D721Med (cell line): ENCODE data around the gene TTC28.

ENCODE experiments used
- DNase-seq: peaks from one replicate; pipeline ENCODE4 v3.0.0; 2011; ENCODE audit warnings: low spot score; ENCODE audit not compliant: insufficient read length
- FAIRE-seq: peaks from 2 replicates; lab custom pipeline; 2011; peaks lifted over from hg19 to GRCh38; lab: Jason Lieb, UNC
- TF ChIP-seq, protein P1 (sequence below): IDR thresholded peaks from 2 replicates; pipeline ENCODE4 v1.5.1; 2012; ENCODE audit warnings: mild to moderate bottlenecking, control low read depth; ENCODE audit not compliant: insufficient read depth; ENCODE audit errors: missing control alignments

Gene TTC28

DNA sequence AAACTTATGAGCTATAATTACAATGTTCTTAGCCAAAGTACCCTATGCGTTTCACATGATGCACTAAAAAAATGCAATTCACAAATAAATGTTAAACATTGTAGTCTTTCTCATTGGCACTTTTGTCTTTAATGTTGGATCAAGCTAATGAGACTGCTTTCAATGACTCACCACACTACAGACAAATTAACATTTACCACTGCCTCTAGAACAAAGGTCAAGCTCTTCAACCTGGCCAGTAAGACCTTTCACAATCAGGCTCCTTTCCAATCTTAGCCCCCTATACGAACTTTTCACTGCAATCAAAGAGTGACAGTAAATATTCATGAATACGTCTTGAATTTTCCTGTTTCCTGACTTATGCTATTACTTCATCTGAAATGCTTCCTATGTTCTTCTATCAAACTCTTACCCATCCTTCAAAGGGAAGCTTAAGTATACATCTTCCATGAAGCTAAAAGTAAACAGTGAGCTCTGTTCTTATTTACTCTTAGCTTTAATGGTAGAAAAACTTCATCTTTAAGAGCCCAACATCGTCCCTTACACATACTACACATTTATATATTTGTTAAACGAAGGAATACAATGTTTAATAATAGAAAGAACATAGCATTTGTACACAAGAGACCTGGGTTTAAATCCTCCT is 433.9 kb downstream of the TTC28 start:
- no peak for DNase-seq
- FAIRE-seq = no peak
- TF ChIP-seq, protein P1, sequence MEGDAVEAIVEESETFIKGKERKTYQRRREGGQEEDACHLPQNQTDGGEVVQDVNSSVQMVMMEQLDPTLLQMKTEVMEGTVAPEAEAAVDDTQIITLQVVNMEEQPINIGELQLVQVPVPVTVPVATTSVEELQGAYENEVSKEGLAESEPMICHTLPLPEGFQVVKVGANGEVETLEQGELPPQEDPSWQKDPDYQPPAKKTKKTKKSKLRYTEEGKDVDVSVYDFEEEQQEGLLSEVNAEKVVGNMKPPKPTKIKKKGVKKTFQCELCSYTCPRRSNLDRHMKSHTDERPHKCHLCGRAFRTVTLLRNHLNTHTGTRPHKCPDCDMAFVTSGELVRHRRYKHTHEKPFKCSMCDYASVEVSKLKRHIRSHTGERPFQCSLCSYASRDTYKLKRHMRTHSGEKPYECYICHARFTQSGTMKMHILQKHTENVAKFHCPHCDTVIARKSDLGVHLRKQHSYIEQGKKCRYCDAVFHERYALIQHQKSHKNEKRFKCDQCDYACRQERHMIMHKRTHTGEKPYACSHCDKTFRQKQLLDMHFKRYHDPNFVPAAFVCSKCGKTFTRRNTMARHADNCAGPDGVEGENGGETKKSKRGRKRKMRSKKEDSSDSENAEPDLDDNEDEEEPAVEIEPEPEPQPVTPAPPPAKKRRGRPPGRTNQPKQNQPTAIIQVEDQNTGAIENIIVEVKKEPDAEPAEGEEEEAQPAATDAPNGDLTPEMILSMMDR = no peak

DNA sequence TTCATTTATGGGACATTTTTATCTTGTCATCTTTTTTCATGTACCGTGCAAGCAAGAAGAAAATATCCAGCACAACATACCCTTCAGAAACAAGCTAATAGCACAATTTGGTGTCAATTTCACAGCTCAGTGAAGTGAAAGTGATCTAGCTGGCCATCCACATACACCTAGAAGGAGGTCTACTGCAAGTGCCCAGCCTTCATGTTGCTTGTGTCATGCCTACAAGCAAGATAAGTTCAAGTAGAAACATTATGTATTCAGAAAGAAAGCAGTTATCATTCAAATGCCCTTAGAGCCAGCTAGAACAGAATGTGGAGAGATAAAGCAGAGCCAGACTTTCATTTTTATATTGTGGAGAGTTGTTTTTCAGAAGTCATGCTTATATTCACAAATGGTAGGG is 434.9 kb downstream of the TTC28 start:
- DNase-seq (no peak), FAIRE-seq (no peak)
- TF ChIP-seq, protein P1 = no peak

DNA sequence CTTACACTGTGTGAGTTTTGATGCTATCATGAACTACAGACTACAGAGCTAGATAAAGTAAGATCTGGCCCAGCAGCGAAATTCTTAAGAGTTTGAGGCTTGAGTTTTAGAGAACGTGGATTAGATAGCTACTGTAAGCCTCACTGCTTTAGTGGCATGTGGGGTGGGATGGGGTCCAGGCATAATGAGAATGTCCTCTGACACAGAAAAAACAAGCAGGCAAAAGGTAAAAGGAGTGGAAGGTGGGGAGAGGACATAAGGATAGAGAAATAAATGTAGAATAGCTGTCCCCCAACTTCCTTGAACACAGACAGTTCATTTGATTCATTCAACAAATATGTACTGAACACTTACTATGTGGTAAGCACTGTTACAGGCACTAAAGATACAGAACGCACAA is 436.1 kb downstream of the TTC28 start:
- TF ChIP-seq, protein P1 = no peak
- DNase-seq = no peak
- FAIRE-seq = no peak

DNA sequence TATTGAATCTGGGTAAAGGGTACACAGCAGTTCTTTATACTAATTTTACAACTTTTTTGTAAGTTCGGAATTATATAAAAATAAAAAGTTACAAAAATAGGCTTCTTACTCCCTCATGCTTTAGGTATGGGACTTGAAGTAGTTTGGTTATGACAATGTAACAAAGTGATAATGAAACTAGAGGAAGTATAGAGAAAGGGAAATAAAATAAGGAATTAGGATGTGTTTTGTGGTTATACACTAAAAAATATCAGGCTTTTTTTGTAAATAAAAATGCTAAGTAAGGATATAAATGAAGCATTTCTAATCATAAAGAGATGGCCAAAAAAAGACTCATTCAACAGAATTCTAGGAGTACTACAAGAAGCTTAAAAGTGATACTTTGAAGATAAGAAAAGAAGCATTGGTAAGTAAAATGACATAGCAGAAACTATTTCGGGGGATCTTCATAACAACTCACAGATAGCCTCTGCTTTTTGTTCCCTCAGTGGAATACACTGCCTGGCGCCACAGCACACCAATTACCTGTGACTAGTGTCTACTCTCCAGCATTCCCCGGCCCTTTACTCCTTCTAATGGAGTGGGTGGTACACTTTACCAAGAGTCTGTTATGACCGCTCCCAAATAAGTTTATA is 437.9 kb downstream of the TTC28 start:
- DNase-seq = no peak
- no peak for FAIRE-seq

DNA sequence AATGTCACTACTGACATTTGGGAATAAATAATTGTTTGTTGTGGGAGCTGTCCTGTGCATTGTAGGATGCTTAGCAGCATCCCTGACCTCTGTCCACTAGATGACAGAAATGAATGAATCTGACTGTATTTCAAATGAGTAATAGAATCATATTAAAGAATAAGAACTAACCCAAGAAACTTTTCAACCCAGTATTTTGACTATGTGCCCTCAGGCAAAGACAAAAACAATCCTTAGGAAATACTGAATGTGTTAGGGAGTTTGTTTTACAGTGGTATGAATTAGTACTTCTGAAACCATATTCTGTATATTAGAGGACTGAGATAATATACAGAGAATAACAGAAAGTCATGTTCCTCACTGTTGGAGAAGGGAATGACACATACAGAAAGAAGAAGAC is 439.7 kb downstream of the TTC28 start:
- no peak for FAIRE-seq

More for the DNA sequence above, 437.9 kb downstream of the TTC28 start:
- TF ChIP-seq, protein P1 = no peak

DNA sequence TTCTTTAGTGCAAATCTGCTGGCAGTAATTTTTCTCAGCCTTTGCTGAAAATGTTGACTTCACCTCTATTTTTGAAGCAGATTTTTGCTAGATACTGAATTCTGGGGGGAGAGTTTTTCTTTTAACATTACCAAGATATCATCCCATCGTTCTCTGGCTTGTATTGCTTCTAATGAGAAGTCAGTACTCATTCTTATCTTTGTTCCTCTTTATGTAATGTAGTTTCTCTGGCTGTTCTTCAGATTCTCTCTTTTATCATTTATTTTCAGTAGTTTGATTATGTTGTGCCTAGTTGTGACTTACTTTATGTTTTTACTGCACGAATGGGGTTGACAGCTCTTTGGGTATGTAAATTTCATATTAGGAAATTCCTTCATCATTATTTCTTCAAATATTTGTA is 441.9 kb downstream of the TTC28 start:
- FAIRE-seq (no peak), DNase-seq (no peak)
- TF ChIP-seq, protein P1 = no peak

More for the DNA sequence above, 439.7 kb downstream of the TTC28 start:
- TF ChIP-seq, protein P1 = no peak
- no peak for DNase-seq

DNA sequence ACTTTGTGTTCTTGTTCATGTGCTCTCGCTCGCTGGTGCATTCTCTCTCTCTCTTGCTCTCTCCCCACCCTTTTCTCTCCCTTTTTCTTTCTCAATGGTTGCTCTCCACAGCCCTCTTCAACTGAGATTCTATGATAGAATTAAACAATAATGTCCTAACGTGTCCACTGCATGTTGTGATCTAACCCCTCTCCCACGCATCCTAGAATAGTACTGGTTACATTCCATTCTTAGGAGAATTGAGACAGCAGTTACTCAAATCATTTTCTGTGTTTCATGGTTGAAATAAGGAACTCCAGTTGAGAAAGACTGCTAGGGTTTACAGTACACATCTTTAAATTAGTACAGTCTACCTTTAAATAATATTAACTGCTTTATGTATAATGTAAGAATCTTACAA is 442.5 kb downstream of the TTC28 start:
- TF ChIP-seq, protein P1 = no peak
- FAIRE-seq (no peak), DNase-seq (no peak)
